Measurements from ENCODE around the gene DAAM1.

DNA sequence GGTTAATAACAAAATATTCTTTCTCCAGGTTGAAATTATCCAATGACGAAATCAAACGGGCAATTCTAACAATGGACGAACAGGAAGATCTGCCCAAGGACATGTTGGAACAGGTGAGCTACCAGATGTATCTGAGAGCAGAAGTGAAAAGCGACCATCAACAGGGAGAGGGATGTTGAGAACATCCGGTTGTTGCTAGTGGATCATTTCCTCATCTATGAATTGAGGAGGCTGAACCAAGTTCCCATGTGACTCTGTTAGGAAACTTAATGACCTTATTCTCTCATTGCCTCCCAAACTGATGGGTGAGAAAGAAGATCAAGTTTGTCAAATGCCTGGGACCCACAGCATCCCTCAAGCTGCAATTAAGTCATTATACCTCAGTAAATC, 159.0 kb downstream of the DAAM1 start:
- no peak for TF ChIP-seq POLR2A (IDR thresholded peaks at IDR 0.05)
- TF ChIP-seq, protein P1, sequence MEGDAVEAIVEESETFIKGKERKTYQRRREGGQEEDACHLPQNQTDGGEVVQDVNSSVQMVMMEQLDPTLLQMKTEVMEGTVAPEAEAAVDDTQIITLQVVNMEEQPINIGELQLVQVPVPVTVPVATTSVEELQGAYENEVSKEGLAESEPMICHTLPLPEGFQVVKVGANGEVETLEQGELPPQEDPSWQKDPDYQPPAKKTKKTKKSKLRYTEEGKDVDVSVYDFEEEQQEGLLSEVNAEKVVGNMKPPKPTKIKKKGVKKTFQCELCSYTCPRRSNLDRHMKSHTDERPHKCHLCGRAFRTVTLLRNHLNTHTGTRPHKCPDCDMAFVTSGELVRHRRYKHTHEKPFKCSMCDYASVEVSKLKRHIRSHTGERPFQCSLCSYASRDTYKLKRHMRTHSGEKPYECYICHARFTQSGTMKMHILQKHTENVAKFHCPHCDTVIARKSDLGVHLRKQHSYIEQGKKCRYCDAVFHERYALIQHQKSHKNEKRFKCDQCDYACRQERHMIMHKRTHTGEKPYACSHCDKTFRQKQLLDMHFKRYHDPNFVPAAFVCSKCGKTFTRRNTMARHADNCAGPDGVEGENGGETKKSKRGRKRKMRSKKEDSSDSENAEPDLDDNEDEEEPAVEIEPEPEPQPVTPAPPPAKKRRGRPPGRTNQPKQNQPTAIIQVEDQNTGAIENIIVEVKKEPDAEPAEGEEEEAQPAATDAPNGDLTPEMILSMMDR (IDR thresholded peaks at IDR 0.05), result no peak
- no peak for TF ChIP-seq EP300 (IDR thresholded peaks at IDR 0.05)
